ENCODE measurements around the gene EYS.

DNA sequence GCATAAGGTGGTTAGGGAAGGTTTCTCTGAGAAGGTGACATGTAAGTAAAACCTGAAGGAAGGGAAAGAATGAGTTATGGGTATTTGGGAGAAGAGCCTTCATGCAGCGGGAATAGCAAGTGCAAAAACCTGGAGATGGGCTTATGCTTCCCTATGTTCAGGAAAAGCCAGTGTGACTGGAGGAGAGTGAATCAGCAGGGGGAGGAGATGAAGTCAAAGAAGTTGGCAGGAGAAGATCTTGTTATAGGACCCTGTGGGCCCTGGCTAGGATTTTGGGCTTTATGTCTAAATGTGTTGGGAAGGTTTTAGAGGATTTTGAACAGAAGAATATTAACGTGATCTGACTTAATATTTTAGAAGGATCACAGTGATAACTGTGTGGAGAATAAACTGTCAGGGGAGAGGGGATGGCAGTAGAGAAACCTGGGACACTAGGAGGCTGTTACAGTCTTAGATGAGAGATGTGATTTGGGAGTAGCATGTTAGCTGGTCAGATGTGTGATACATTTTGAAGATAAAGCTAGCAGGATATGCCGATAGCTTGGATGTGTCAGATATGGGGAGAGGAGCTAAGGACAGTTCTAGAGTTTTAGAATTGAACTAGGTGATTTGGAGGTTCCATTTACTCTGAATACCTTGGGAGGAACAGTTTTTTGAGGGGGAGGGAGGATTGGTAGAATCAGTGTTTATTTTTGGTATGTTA, 2030.5 kb downstream of the EYS start:
- TF ChIP-seq, protein P1, sequence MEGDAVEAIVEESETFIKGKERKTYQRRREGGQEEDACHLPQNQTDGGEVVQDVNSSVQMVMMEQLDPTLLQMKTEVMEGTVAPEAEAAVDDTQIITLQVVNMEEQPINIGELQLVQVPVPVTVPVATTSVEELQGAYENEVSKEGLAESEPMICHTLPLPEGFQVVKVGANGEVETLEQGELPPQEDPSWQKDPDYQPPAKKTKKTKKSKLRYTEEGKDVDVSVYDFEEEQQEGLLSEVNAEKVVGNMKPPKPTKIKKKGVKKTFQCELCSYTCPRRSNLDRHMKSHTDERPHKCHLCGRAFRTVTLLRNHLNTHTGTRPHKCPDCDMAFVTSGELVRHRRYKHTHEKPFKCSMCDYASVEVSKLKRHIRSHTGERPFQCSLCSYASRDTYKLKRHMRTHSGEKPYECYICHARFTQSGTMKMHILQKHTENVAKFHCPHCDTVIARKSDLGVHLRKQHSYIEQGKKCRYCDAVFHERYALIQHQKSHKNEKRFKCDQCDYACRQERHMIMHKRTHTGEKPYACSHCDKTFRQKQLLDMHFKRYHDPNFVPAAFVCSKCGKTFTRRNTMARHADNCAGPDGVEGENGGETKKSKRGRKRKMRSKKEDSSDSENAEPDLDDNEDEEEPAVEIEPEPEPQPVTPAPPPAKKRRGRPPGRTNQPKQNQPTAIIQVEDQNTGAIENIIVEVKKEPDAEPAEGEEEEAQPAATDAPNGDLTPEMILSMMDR (IDR thresholded peaks at IDR 0.05) = no peak
- TF ChIP-seq MXI1 (IDR thresholded peaks at IDR 0.05; ENCODE audit: low read depth, low read length) (no peak), JUND (IDR thresholded peaks at IDR 0.05) (no peak), POLR2AphosphoS5 (IDR thresholded peaks at IDR 0.05; ENCODE audit: low read depth, low read length) (no peak), ELF1 (IDR thresholded peaks at IDR 0.05) (no peak), TAF1 (IDR thresholded peaks at IDR 0.05; ENCODE audit: borderline replicate concordance, low read depth, low read length) (no peak), SIN3A (IDR thresholded peaks at IDR 0.05; ENCODE audit: borderline replicate concordance, low read depth, low read length) (no peak), CHD2 (IDR thresholded peaks at IDR 0.05; ENCODE audit: low read length, partially characterized antibody) (no peak), EZH2phosphoT487 (IDR thresholded peaks at IDR 0.05; ENCODE audit: borderline replicate concordance, low read depth) (no peak)

Measured in SK-N-SH (cell line).